AG04450 (cell line): Measurements from ENCODE around the gene CDK16. TPM values are rescaled to one million over a fixed set of nuclear protein-coding genes. Genes with fewer than 3 reads are reported as not detected.

Experiments
- CTCF ChIA-PET: fragments of 300-600, 350-600 bp; formaldehyde crosslinking; extraction: SDS; loops from one replicate; lab custom pipeline; 2022; ENCODE audit warnings: antibody characterized with exemption, inconsistent platforms; lab: Charles Lee
- POLR2A ChIA-PET: fragments of 350-600 bp; formaldehyde crosslinking; extraction: SDS; loops from one replicate; lab custom pipeline; 2021; ENCODE audit warnings: antibody characterized with exemption, inconsistent platforms; lab: Yijun Ruan, JAX
- DNase-seq: peaks from one replicate; pipeline ENCODE4 v3.0.0-alpha.2; 2011; ENCODE audit warnings: low read depth, low spot score
- H3K27ac ChIP-seq: one replicate; pipeline ENCODE4 v1.5.1; 2012; ENCODE audit warnings: low read depth, low read length, control low read depth
- H3K27me3 ChIP-seq: one replicate; pipeline ENCODE4 v1.6.0; 2012; ENCODE audit warnings: low read length; ENCODE audit not compliant: control insufficient read depth, insufficient read depth
- H3K4me3 ChIP-seq: 2 replicates; pipeline ENCODE4 v1.5.1; 2011; ENCODE audit warnings: mild to moderate bottlenecking, low read depth, low read length, control low read depth
- H3K9me3 ChIP-seq: 2 replicates; pipeline ENCODE4 v1.5.1; 2012; ENCODE audit warnings: low read length; ENCODE audit not compliant: control insufficient read depth, insufficient read depth
- CTCF ChIP-seq: IDR thresholded peaks from 2 replicates; pipeline ENCODE4 v1.5.1; 2011; ENCODE audit warnings: low read depth, low read length, control low read depth, inconsistent platforms
- polyA plus RNA-seq: library from polyadenylated mRNA; depleted of rRNA; stranded (reverse); fragments of >200 nt; gene quantifications from 2 replicates; pipeline ENCODE4 v1.2.3, GENCODE V29; 2011

The CDK16 gene
- polyA plus RNA-seq, 1 experiment: 89.9 TPM

- no peak for DNase-seq
- ChIA-PET POLR2A (no interaction called here), CTCF (no interaction called here)
- Histone ChIP-seq H3K27me3 (no peaks in the 10 kb centered on the region), H3K27ac (no peak overlapping the region), H3K9me3 (no peaks in the 10 kb centered on the region), H3K4me3 (no peak overlapping the region)
- TF ChIP-seq CTCF: no peak
These were observed 5.8 kb upstream of the CDK16 start for GRCh38 chrX:47212381-47213293.

- DNase-seq: no peak
- TF ChIP-seq CTCF: no peak
- ChIA-PET POLR2A (interaction anchor here (0.6 kb wide), 2 partner anchors 14 to 18 kb away, joined by 3 read pairs; partner anchors contain the start of gene USP11), CTCF (no interaction called here)
- Histone ChIP-seq H3K27me3 (no peaks in the 10 kb centered on the region), H3K4me3 (no peak overlapping the region), H3K27ac (no peak overlapping the region), H3K9me3 (no peaks in the 10 kb centered on the region)
These were observed 3.9 kb upstream of the CDK16 start for GRCh38 chrX:47214435-47215077.

- H3K9me3 ChIP-seq: no peaks in the 10 kb centered on the region
- no peaks in the 10 kb centered on the region for H3K27me3 ChIP-seq
- DNase-seq: no peak
- CTCF ChIA-PET: no interaction called here
- POLR2A ChIA-PET: no interaction called here
- no peak for TF ChIP-seq CTCF
- no peak overlapping the region for H3K27ac ChIP-seq
- H3K4me3 ChIP-seq: no peak overlapping the region
These were observed 3.1 kb upstream of the CDK16 start for GRCh38 chrX:47215291-47215900.

- Histone ChIP-seq H3K4me3 (no peak overlapping the region), H3K27me3 (no peaks in the 10 kb centered on the region), H3K9me3 (no peaks in the 10 kb centered on the region), H3K27ac (peak overlapping the region; percentile 91)
- no peak for TF ChIP-seq CTCF
- no peak for DNase-seq
- ChIA-PET CTCF (interaction anchor here (1.1 kb wide), 1 partner anchor 168 kb away, joined by 4 read pairs; no protein-coding TSS in a partner anchor), POLR2A (interaction anchor here (1.6 to 2.0 kb wide), 2 partner anchors 17 to 307 kb away, joined by 6 to 14 read pairs; partner anchors contain the start of gene USP11)
These were observed 2.0 kb upstream of the CDK16 start for GRCh38 chrX:47216393-47216925.
